Endodermal cell (in vitro differentiated cells): ENCODE results near the gene GRID1. TPM values are rescaled to one million over a fixed set of nuclear protein-coding genes. Genes with fewer than 3 reads are reported as not detected.

Experiments used
- DNase-seq: peaks from one replicate; pipeline ENCODE4 v3.0.0-alpha.2; 2017
- H3K27ac ChIP-seq: 2 replicates; pipeline ENCODE4 v1.5.1; 2013; ENCODE audit warnings: mild to moderate bottlenecking, low read depth, low read length, moderate library complexity
- H3K27me3 ChIP-seq: 2 replicates; pipeline ENCODE4 v1.6.1; 2013; ENCODE audit warnings: mild to moderate bottlenecking, low read length, moderate library complexity; ENCODE audit not compliant: insufficient read depth, control insufficient read depth, poor library complexity, severe bottlenecking
- H3K36me3 ChIP-seq: 2 replicates; pipeline ENCODE4 v1.7.0; 2013; ENCODE audit warnings: mild to moderate bottlenecking, low read length, moderate library complexity; ENCODE audit not compliant: control insufficient read depth, insufficient read depth
- H3K4me1 ChIP-seq: one replicate; pipeline ENCODE4 v1.7.0; 2013; ENCODE audit warnings: low read length; ENCODE audit not compliant: control insufficient read depth, insufficient read depth
- H3K4me3 ChIP-seq: 2 replicates; pipeline ENCODE4 v1.5.1; 2013; ENCODE audit warnings: mild to moderate bottlenecking, low read length, moderate library complexity
- H3K9ac ChIP-seq: 2 replicates; pipeline ENCODE4 v1.6.1; 2013; ENCODE audit warnings: mild to moderate bottlenecking, low read length, moderate library complexity; ENCODE audit not compliant: poor library complexity, severe bottlenecking; ENCODE audit errors: extremely low read depth
- H3K9me3 ChIP-seq: 2 replicates; pipeline ENCODE4 v1.6.1; 2013; ENCODE audit warnings: mild to moderate bottlenecking, low read length, moderate library complexity; ENCODE audit not compliant: control insufficient read depth
- H3K27ac Mint-ChIP-seq: 2 replicates; pipeline ENCODE4 v1.8.0; 2020; ENCODE audit warnings: mixed read lengths
- H3K27me3 Mint-ChIP-seq: 2 replicates; pipeline ENCODE4 v1.8.0; 2021; ENCODE audit warnings: mild to moderate bottlenecking, mixed read lengths; ENCODE audit not compliant: insufficient read depth
- H3K36me3 Mint-ChIP-seq: 2 replicates; pipeline ENCODE4 v1.8.0; 2020; ENCODE audit warnings: low read depth, mixed read lengths
- H3K4me1 Mint-ChIP-seq: 2 replicates; pipeline ENCODE4 v1.8.0; 2020; ENCODE audit warnings: mixed read lengths
- H3K4me3 Mint-ChIP-seq: 2 replicates; pipeline ENCODE4 v1.8.0; 2020; ENCODE audit warnings: mild to moderate bottlenecking, moderate library complexity, mixed read lengths
- H3K9me3 Mint-ChIP-seq: 2 replicates; pipeline ENCODE4 v1.8.0; 2020; ENCODE audit warnings: mild to moderate bottlenecking, mixed read lengths
- CTCF ChIP-seq: fragments of 200-600 bp; sonication (generic); conservative IDR thresholded peaks from 2 replicates; pipeline ENCODE4 v1.5.0; 2021; ENCODE audit warnings: antibody characterized with exemption, mild to moderate bottlenecking
- WGBS, 2 experiments: methylation state at CpG; one replicate each; pipeline versions ENCODE4 v1.1.5 to v1.1.7; 2013; ENCODE audit warnings: missing lambda C conversion rate in 2 of 2, mixed read lengths in 1 of 2; ENCODE audit not compliant: insufficient coverage in 1 of 2, insufficient read length in 1 of 2; 5-methylcytosine and 5-hydroxymethylcytosine counted together
- total RNA-seq, 2 donors: library from RNA; stranded (reverse); fragmentation: NEBNext Ultra II Directional in 1 of 2; extraction: Animal tissue kit (Norgen Biotek cat#: 25700) in 1 of 2; gene quantifications; 2 replicates in 1 of 2; 3 replicates in 1 of 2; pipeline ENCODE4 v1.2.1, GENCODE V29; 2021

The GRID1 gene
- total RNA-seq, 2 donors from 2014 or later: 0.13 to 0.53 TPM

- no peaks in the 10 kb centered on the region for H3K4me1 ChIP-seq
- 94 to 100% methylated on average over 1 of the region's 1 CpG for WGBS, 2 experiments
- Mint-ChIP-seq H3K4me1 (peaks cover 4% of the 10 kb centered on the region), H3K4me3 (no peak overlapping the region), H3K36me3 (no peaks in the 10 kb centered on the region), H3K27ac (no peak overlapping the region), H3K27me3 (no peaks in the 10 kb centered on the region), H3K9me3 (no peaks in the 10 kb centered on the region)
- no peak for DNase-seq
- H3K27ac ChIP-seq: no peak overlapping the region
- no peaks in the 10 kb centered on the region for H3K27me3 ChIP-seq
- H3K4me3 ChIP-seq: no peak overlapping the region
- TF ChIP-seq CTCF: no peak
- H3K36me3 ChIP-seq: no peaks in the 10 kb centered on the region
- no peaks in the 10 kb centered on the region for H3K9me3 ChIP-seq
- no peak overlapping the region for H3K9ac ChIP-seq
These were observed 149.7 kb downstream of the GRID1 start for GRCh38 chr10:86216886-86217285.

- Mint-ChIP-seq H3K36me3 (no peaks in the 10 kb centered on the region), H3K9me3 (no peaks in the 10 kb centered on the region), H3K4me3 (no peak overlapping the region), H3K27ac (no peak overlapping the region), H3K27me3 (no peaks in the 10 kb centered on the region), H3K4me1 (no peaks in the 10 kb centered on the region)
- Histone ChIP-seq H3K36me3 (no peaks in the 10 kb centered on the region), H3K27ac (no peak overlapping the region), H3K9me3 (no peaks in the 10 kb centered on the region), H3K27me3 (no peaks in the 10 kb centered on the region), H3K4me1 (no peaks in the 10 kb centered on the region), H3K9ac (no peak overlapping the region), H3K4me3 (no peak overlapping the region)
- TF ChIP-seq CTCF: no peak
- no peak for DNase-seq
- WGBS, 2 experiments: 85 to 93% methylated on average over 4 to 5 of the region's 5 CpGs
These were observed 150.9 kb downstream of the GRID1 start for GRCh38 chr10:86215712-86216111.

DNA sequence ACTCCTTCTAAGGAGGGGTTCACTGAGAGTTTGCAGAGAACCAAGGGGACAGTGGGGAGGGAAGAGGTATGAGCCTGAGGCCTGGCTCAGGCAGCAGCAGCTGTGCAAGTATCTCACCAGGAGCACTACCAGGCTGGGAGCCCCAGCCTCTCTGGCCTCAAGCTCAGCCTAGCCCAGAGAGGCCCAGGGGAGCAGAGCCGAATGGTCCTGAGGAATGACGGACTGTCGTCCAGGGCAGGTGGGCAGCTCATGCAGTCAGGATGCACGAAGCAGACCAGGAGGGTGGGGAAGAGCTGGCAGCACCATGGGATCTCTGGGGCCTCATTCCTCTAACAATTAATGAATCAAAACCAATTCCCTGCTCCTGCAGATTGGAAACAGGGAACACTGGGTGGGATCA, 151.5 kb downstream of the GRID1 start:
- Mint-ChIP-seq H3K4me3 (no peak overlapping the region), H3K9me3 (no peaks in the 10 kb centered on the region), H3K36me3 (no peaks in the 10 kb centered on the region), H3K27me3 (no peaks in the 10 kb centered on the region), H3K27ac (no peak overlapping the region), H3K4me1 (no peaks in the 10 kb centered on the region)
- no peak for DNase-seq
- H3K27ac ChIP-seq: no peak overlapping the region
- 91 to 100% methylated on average over 3 to 4 of the region's 4 CpGs for WGBS, 2 experiments
- H3K27me3 ChIP-seq: no peaks in the 10 kb centered on the region
- H3K9me3 ChIP-seq: no peaks in the 10 kb centered on the region
- no peak for TF ChIP-seq CTCF
- H3K4me3 ChIP-seq: no peak overlapping the region
- H3K9ac ChIP-seq: no peak overlapping the region
- H3K4me1 ChIP-seq: no peaks in the 10 kb centered on the region
- H3K36me3 ChIP-seq: no peaks in the 10 kb centered on the region
